Psoas muscle (tissue), 8 donors: ENCODE data around the gene ITPRIPL1. TPM values are rescaled to one million over a fixed set of nuclear protein-coding genes. Genes with fewer than 3 reads are reported as not detected.
"Not testable (repeated sequence)": the region's sequence is repeated elsewhere in the genome, so short reads cannot be mapped to it uniquely, and the experiment has no call there.

Experiments
- ATAC-seq, 4 donors: fragments of 200-7000 bp; cut with Tn5 transposase; one replicate each; pipeline ENCODE4 v1.9.1; 2020; ENCODE audit warnings: moderate library complexity in 3 of 4, mild to moderate bottlenecking in 2 of 4
- DNase-seq, 2 donors: peaks; one replicate each; pipeline ENCODE4 v3.0.0-alpha.2; 2020
- H3K27ac ChIP-seq: fragments of 200-600 bp; one replicate; pipeline ENCODE4 v1.8.0; 2022
- H3K27me3 ChIP-seq, 3 donors: fragments of 200-600 bp in 1 of 3; one replicate each; pipeline versions ENCODE4 v1.6.1 to v1.8.0; 2013 to 2022; ENCODE audit warnings: low read length in 2 of 3, mild to moderate bottlenecking in 2 of 3, moderate library complexity in 1 of 3; ENCODE audit not compliant: insufficient read depth in 3 of 3
- H3K36me3 ChIP-seq, 2 donors: fragments of 200-600 bp in 1 of 2; one replicate each; pipeline versions ENCODE4 v1.6.1 to v1.8.0; 2013 to 2022; ENCODE audit warnings: low read depth in 1 of 2, mild to moderate bottlenecking in 1 of 2, moderate library complexity in 1 of 2; ENCODE audit not compliant: insufficient read depth in 1 of 2
- H3K4me1 ChIP-seq: fragments of 200-600 bp; one replicate; pipeline ENCODE4 v1.8.0; 2022
- H3K4me3 ChIP-seq: fragments of 200-600 bp; one replicate; pipeline ENCODE4 v1.8.0; 2022; ENCODE audit warnings: mild to moderate bottlenecking
- H3K9me3 ChIP-seq: fragments of 200-600 bp; one replicate; pipeline ENCODE4 v1.8.0; 2022
- WGBS, 3 donors: extraction: QIAGEN DNeasy Blood & Tissue Kit; methylation state at CpG; one replicate each; pipeline versions ENCODE4 v1.1.6 to v1.1.7; 2013; 5-methylcytosine and 5-hydroxymethylcytosine counted together
- intact Hi-C, 2 donors: fragments of 100-400 bp; cut with DNase I; formaldehyde crosslinking; loops; one replicate each; pipeline versions ENCODE4 v1.11.0 to v1.14.2; 2022
- long read RNA-seq, 2 donors: library from polyadenylated mRNA; unstranded; transcript quantifications; one replicate each; pipeline ENCODE4 v2.0.0, GENCODE V29; 2021
- polyA plus RNA-seq, 3 donors: library from polyadenylated mRNA; stranded (reverse); fragments of 200-250 nt; gene quantifications; one replicate each; pipeline ENCODE4 v1.2.3, GENCODE V29; 2013
- total RNA-seq, 4 donors: library from RNA; stranded (reverse); fragmentation: NEBNext Ultra II Directional in 2 of 4; extraction: Animal tissue kit (Norgen Biotek cat#: 25700) in 2 of 4; gene quantifications; one replicate each; pipeline versions ENCODE4 v1.2.1 to v1.2.4, GENCODE V29; 2021 to 2023
- TF ChIP-seq, protein P1 (sequence below): fragments of 200-600 bp; IDR thresholded peaks from one replicate; pipeline ENCODE4 v1.8.0; 2022; ENCODE audit warnings: antibody characterized with exemption
- donor health status: healthy with polysubstance abuse.
- donor health status: DM: no; HTN: no; CAD: no; lungs with moderate emphysema.
- donor health status: Bipolar disorder and iron deficiency.
- donor health status: healthy.
- donor health status: DM: yes; HTN: yes; CAD: no.
- donor health status: DM: no; HTN: no; CAD: no.
- donor health status: DM: no; HTN: no; CAD: no.
- donor health status: DM: yes; HTN: yes; CAD: no.

ITPRIPL1 gene
- total RNA-seq (1 to 10 TPM in 2 of 4 donors, under 1 TPM in 2; 0.42 to 1.2 (median 0.92) TPM), polyA plus RNA-seq (under 1 TPM; 0.31 to 0.60 (median 0.38) TPM)
- long read RNA-seq, donor 1, partial matches to known transcripts: 0 of 2 reads
- long read RNA-seq, donor 1, other reads (novel, unspliced or antisense): 0 of 2 reads
- long read RNA-seq, donor 2: 0 reads

DNA sequence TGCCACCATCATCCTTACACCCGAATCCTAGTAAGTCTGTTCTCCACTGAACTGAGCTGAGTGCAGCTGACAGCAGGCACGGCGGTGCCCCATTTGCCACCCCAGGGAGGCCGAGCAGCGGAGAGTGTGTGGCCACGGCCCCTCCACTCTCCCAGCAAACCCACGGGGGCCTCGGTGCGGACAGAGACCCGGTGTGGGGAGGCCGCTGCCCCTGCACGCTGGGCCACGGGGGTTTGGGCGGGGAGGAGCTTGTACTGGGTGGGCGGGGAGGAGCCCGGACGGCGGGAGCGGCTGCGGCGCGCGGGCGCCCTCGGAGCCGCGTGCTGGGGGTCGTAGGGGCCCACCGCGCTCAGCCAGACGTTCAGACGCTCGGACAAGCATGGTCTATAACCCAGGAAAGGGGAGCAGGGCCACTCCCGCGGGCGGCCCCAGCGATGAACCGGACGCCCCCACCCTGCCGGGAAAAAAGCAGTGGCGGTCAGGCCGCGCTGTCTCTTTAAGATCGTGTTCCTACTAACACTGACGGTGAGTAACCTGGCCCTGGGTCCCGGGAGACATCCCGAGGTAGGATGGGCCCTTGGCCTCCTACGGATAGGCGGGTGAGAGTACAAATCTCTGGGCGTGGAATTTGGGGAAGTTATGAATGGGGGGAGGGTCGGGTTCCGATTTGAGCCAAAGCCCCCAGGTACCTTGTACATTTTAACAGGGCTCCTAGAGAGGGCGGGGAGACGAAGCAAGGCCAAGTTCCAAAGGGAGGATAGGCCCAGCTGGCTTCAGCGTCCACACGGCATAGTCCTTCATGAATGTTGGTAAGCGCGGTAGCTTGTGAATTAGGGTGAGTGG lies at the start of gene ITPRIPL1:
TSS of gene ITPRIPL1 (plus strand) at position 277 of the 843 bp plus-strand sequence. CDS start at position 800, 523 bp downstream.
- H3K27me3 ChIP-seq: peaks cover 0 to 56% (median 20%) of the 10 kb centered on the region in 3 donors
- peak within 1 kb of the TSS; percentile 71 for H3K4me3 ChIP-seq
- no peaks in the 10 kb centered on the region for H3K4me1 ChIP-seq
- ATAC-seq: peak in 1 of 4 donors; percentile 33
- TF ChIP-seq, protein P1, sequence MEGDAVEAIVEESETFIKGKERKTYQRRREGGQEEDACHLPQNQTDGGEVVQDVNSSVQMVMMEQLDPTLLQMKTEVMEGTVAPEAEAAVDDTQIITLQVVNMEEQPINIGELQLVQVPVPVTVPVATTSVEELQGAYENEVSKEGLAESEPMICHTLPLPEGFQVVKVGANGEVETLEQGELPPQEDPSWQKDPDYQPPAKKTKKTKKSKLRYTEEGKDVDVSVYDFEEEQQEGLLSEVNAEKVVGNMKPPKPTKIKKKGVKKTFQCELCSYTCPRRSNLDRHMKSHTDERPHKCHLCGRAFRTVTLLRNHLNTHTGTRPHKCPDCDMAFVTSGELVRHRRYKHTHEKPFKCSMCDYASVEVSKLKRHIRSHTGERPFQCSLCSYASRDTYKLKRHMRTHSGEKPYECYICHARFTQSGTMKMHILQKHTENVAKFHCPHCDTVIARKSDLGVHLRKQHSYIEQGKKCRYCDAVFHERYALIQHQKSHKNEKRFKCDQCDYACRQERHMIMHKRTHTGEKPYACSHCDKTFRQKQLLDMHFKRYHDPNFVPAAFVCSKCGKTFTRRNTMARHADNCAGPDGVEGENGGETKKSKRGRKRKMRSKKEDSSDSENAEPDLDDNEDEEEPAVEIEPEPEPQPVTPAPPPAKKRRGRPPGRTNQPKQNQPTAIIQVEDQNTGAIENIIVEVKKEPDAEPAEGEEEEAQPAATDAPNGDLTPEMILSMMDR: no peak
- peak within 1 kb of the TSS; percentile 3 for H3K27ac ChIP-seq
- intact Hi-C loops: no loop called here
- DNase-seq: peak in 1 of 2 donors; percentile 27
- H3K9me3 ChIP-seq: no peaks in the 10 kb centered on the region
- 5 to 7% (median 6%) methylated on average over 56 to 58 of the region's 58 CpGs for WGBS, 3 donors
- H3K36me3 ChIP-seq: no peaks in the 10 kb centered on the region

DNA sequence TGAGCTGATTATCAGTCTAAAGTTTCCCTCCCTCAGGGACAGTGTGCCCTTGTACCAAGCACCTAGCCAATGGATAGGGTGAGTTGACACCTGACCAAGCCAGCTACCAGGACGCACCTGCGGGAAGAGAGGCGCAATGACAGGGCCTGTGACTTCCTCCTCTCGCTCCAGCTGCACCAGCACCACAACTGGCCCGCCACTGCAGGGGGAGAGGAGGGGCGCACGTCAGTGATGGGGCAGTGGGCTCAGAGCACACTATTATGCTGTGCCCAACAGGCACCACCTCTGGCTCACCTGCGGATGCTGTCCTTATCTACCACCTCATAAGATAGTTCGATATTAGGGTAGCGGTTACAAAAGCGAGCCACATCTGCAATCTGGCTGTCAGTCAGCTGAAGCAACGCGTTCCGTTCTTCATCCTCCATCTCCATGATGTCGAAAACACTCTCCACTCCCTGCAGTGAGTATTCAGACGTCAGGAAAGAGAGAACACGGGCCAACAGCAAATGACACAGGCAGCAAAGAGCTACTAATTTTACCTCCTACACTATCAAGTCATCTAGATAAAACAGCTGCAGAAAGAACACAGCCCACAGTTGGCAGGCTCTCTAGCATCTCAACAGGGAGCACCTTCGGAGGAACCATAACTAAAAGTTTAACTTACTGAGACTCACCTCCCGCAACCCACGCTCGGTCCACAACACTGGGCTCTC lies 48.2 kb upstream of the ITPRIPL1 start:
- Histone ChIP-seq H3K27me3 (no peaks in the 10 kb centered on the region), H3K9me3 (no peaks in the 10 kb centered on the region), H3K4me1 (no peaks in the 10 kb centered on the region), H3K4me3 (no peak overlapping the region), H3K36me3 (peaks cover 8 to 100% of the 10 kb centered on the region in 2 donors), H3K27ac (no peak overlapping the region)
- TF ChIP-seq, protein P1: no peak
- intact Hi-C loops: no loop called here
- DNase-seq (no peak), ATAC-seq (no peak)
- 91 to 93% (median 93%) methylated on average over 21 of the region's 21 CpGs for WGBS, 3 donors

DNA sequence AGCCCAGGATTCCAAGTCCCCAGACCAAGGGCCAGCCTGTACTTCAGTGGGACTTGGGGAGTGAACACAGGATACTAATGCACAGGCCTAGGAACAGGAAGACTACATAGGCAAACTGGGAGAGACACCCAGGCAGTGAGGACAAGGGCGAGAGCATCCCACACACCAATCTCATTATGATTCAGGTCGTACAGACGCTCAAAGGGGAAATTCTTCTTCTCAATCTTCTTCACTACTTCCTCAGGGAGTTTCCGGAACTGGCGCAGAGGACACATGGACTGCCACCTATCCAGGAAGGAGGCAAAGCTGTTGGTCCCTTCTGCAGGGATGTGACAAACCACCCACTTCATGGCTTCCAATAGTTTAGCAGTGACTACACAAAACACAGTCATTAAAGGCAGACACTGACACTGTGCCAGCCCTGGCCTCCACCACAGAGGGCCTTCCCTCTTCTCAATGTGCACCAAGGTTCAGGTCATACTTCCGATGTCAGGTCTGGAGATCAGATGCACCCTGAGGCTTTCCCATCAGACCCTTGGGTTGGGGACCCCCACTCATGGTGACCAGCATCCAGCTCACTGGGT lies 37.8 kb upstream of the ITPRIPL1 start:
- TF ChIP-seq, protein P1: no peak
- no peak for DNase-seq
- ATAC-seq: no peak
- intact Hi-C loops: no loop called here
- Histone ChIP-seq H3K4me1 (no peaks in the 10 kb centered on the region), H3K9me3 (no peaks in the 10 kb centered on the region), H3K4me3 (no peak overlapping the region), H3K27me3 (no peaks in the 10 kb centered on the region), H3K27ac (no peak overlapping the region), H3K36me3 (peaks cover 37 to 100% of the 10 kb centered on the region in 2 donors)
- 81 to 86% (median 84%) methylated on average over 6 of the region's 6 CpGs for WGBS, 3 donors

- Histone ChIP-seq H3K27ac (no peak overlapping the region), H3K4me3 (no peak overlapping the region), H3K27me3 (no peaks in the 10 kb centered on the region), H3K9me3 (no peaks in the 10 kb centered on the region), H3K36me3 (peaks cover 53 to 100% of the 10 kb centered on the region in 2 donors), H3K4me1 (no peaks in the 10 kb centered on the region)
- WGBS, 3 donors: 87 to 94% (median 91%) methylated on average over 5 of the region's 5 CpGs
- no peak for ATAC-seq
- intact Hi-C loops: no loop called here
- TF ChIP-seq, protein P1: no peak
- DNase-seq: no peak
Measured at GRCh38 chr2:96291751-96292150, 33.4 kb upstream of the ITPRIPL1 start.

- peaks cover 43 to 100% of the 10 kb centered on the region in 2 donors for H3K36me3 ChIP-seq
- DNase-seq, H3K4me3 ChIP-seq, H3K9me3 ChIP-seq, ATAC-seq, H3K27me3 ChIP-seq, H3K4me1 ChIP-seq, H3K27ac ChIP-seq, intact Hi-C loops: not testable (repeated sequence)
- WGBS, 3 donors: 73 to 77% (median 76%) methylated on average over 8 of the region's 8 CpGs
Measured at GRCh38 chr2:96294271-96294670, 30.8 kb upstream of the ITPRIPL1 start.
